ENCODE measurements around the gene PPP4R2. TPM values are rescaled to one million over a fixed set of nuclear protein-coding genes. Genes with fewer than 3 reads are reported as not detected.

PPP4R2 gene
- total and polyA plus RNA-seq, 2 donors (not counting 1 experiment from before 2014, with no cell fraction given), result 9.8 to 57.5 TPM

GRCh38 chr3:73045391-73045790 is 48.8 kb downstream of the PPP4R2 start:
- Histone ChIP-seq H3K4me2 (replicated peaks; ENCODE audit: low read depth, low read length, poor library complexity, severe bottlenecking) (no peak overlapping the region), H3K79me2 (ENCODE audit: control insufficient read depth, insufficient read depth, low read length) (peaks cover 75% of the 10 kb centered on the region), H4K20me1 (ENCODE audit: control insufficient read depth, insufficient read depth, low read length, poor library complexity, severe bottlenecking) (peaks cover 69% of the 10 kb centered on the region), H3K27me3 (replicated peaks in 1 of 4; ENCODE audit: control extremely low read depth in 1 of 4, control insufficient read depth in 3 of 4, insufficient read depth in 4 of 4, low read length in 3 of 4) (no peaks in the 10 kb centered on the region), H2AFZ (ENCODE audit: insufficient read depth, low read depth, low read length, poor library complexity, severe bottlenecking) (no peak overlapping the region), H3K9ac (ENCODE audit: low read length) (no peak overlapping the region), H3K4me1 (ENCODE audit: control insufficient read depth in 2 of 2, insufficient read depth in 2 of 2, low read length in 2 of 2) (no peaks in the 10 kb centered on the region), H3K9me3 (ENCODE audit: control extremely low read depth in 1 of 3, control insufficient read depth in 2 of 3, insufficient read depth in 1 of 3, low read length in 2 of 3) (no peaks in the 10 kb centered on the region), H3K27ac (ENCODE audit: low read length in 2 of 2) (no peak overlapping the region), H3K4me3 (ENCODE audit: control extremely low read depth in 1 of 5, extremely low read depth in 1 of 5, insufficient read depth in 1 of 5, low read depth in 2 of 5, low read length in 4 of 5) (no peak overlapping the region), H3K36me3 (replicated peaks in 1 of 2; ENCODE audit: control extremely low read depth in 1 of 2, control insufficient read depth in 1 of 2, extremely low read depth in 1 of 2, insufficient read depth in 2 of 2, low read length in 1 of 2) (peaks cover 2 to 9% of the 10 kb centered on the region in 2 experiments)
- Mint-ChIP-seq H3K9me3 (ENCODE audit: insufficient read depth) (no peaks in the 10 kb centered on the region), H3K4me3 (no peak overlapping the region), H3K4me1 (peaks cover 38% of the 10 kb centered on the region), H3K27ac (no peak overlapping the region), H3K27me3 (no peaks in the 10 kb centered on the region)
- ATAC-seq (ENCODE audit: low read depth) (no peak), DNase-seq (no peak)
- WGBS (ENCODE audit: insufficient coverage), result 100% methylated on average over 2 of the region's 6 CpGs
- intact Hi-C loops (cut with micrococcal nuclease), result no loop called here
- ChIA-PET POLR2A (interaction anchor here (0.6 to 0.7 kb wide), 2 partner anchors 24 to 28 kb away, joined by 3 to 5 read pairs; no protein-coding TSS in a partner anchor), CTCF (interaction anchor here (1.3 kb wide), 2 partner anchors 11 to 107 kb away, joined by 3 to 8 read pairs; no protein-coding TSS in a partner anchor)
- no peak for TF ChIP-seq EZH2 (IDR thresholded peaks at IDR 0.05; ENCODE audit: borderline replicate concordance, insufficient read depth, low read depth, low read length, poor library complexity, severe bottlenecking)
- TF ChIP-seq CTCF (IDR thresholded peaks at IDR 0.05), result no peak

GRCh38 chr3:73046195-73046594 is 49.6 kb downstream of the PPP4R2 start:
- no peak overlapping the region for H3K4me3 ChIP-seq (ENCODE audit: control extremely low read depth in 1 of 5, extremely low read depth in 1 of 5, insufficient read depth in 1 of 5, low read depth in 2 of 5, low read length in 4 of 5)
- Mint-ChIP-seq H3K27me3 (no peaks in the 10 kb centered on the region), H3K9me3 (ENCODE audit: insufficient read depth) (no peaks in the 10 kb centered on the region), H3K4me1 (peaks cover 33% of the 10 kb centered on the region), H3K27ac (no peak overlapping the region), H3K4me3 (no peak overlapping the region)
- no peaks in the 10 kb centered on the region for H3K4me1 ChIP-seq (ENCODE audit: control insufficient read depth in 2 of 2, insufficient read depth in 2 of 2, low read length in 2 of 2)
- H3K9ac ChIP-seq (ENCODE audit: low read length), result no peak overlapping the region
- no peak overlapping the region for H3K27ac ChIP-seq (ENCODE audit: low read length in 2 of 2)
- H3K4me2 ChIP-seq (replicated peaks; ENCODE audit: low read depth, low read length, poor library complexity, severe bottlenecking), result no peak overlapping the region
- H2AFZ ChIP-seq (ENCODE audit: insufficient read depth, low read depth, low read length, poor library complexity, severe bottlenecking), result no peak overlapping the region
- POLR2A ChIA-PET, result no interaction called here
- intact Hi-C loops (cut with micrococcal nuclease), result no loop called here
- no peaks in the 10 kb centered on the region for H3K27me3 ChIP-seq (replicated peaks in 1 of 4; ENCODE audit: control extremely low read depth in 1 of 4, control insufficient read depth in 3 of 4, insufficient read depth in 4 of 4, low read length in 3 of 4)
- DNase-seq (no peak), ATAC-seq (ENCODE audit: low read depth) (no peak)
- peaks cover 2 to 9% of the 10 kb centered on the region in 2 experiments for H3K36me3 ChIP-seq (replicated peaks in 1 of 2; ENCODE audit: control extremely low read depth in 1 of 2, control insufficient read depth in 1 of 2, extremely low read depth in 1 of 2, insufficient read depth in 2 of 2, low read length in 1 of 2)
- WGBS (ENCODE audit: insufficient coverage), result no CpG with 5 or more reads among the region's 2 CpGs
- no peaks in the 10 kb centered on the region for H3K9me3 ChIP-seq (ENCODE audit: control extremely low read depth in 1 of 3, control insufficient read depth in 2 of 3, insufficient read depth in 1 of 3, low read length in 2 of 3)
- H4K20me1 ChIP-seq (ENCODE audit: control insufficient read depth, insufficient read depth, low read length, poor library complexity, severe bottlenecking), result peaks cover 74% of the 10 kb centered on the region
- TF ChIP-seq CTCF (IDR thresholded peaks at IDR 0.05) (no peak), EZH2 (IDR thresholded peaks at IDR 0.05; ENCODE audit: borderline replicate concordance, insufficient read depth, low read depth, low read length, poor library complexity, severe bottlenecking) (no peak)
- CTCF ChIA-PET, result interaction anchor here (1.3 kb wide), 2 partner anchors 10 to 108 kb away, joined by 3 to 8 read pairs; no protein-coding TSS in a partner anchor
- H3K79me2 ChIP-seq (ENCODE audit: control insufficient read depth, insufficient read depth, low read length), result peaks cover 77% of the 10 kb centered on the region
